Measurements from ENCODE around the gene C10orf71.

The C10orf71 gene

DNA sequence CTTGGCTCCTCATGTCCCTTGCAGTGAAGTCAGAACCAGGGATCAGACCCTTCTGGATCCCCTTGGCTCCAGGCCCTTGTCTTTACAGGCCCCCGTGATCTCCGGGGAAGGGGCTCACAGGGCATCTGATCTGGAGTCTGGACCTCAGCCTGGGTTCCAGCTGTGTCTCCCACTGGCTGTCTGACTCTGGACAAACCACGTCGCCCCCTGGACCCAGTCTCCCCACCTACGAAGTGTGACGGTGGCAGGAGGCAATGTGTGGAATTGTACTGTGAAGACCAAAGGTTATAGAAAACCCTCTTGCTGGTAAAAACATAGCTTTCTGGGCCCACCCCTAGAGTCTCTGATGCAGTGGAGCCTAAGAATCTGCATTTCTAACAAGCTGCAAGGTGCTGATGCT lies 15.5 kb upstream of the C10orf71 start:
- ChIA-PET POLR2A (no interaction called here), CTCF (no interaction called here)
- TF ChIP-seq, protein P1, sequence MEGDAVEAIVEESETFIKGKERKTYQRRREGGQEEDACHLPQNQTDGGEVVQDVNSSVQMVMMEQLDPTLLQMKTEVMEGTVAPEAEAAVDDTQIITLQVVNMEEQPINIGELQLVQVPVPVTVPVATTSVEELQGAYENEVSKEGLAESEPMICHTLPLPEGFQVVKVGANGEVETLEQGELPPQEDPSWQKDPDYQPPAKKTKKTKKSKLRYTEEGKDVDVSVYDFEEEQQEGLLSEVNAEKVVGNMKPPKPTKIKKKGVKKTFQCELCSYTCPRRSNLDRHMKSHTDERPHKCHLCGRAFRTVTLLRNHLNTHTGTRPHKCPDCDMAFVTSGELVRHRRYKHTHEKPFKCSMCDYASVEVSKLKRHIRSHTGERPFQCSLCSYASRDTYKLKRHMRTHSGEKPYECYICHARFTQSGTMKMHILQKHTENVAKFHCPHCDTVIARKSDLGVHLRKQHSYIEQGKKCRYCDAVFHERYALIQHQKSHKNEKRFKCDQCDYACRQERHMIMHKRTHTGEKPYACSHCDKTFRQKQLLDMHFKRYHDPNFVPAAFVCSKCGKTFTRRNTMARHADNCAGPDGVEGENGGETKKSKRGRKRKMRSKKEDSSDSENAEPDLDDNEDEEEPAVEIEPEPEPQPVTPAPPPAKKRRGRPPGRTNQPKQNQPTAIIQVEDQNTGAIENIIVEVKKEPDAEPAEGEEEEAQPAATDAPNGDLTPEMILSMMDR (IDR thresholded peaks at IDR 0.05; ENCODE audit: control extremely low read depth, extremely low read depth, low read depth, missing control alignments), result no peak
- DNase-seq (ENCODE audit: extremely low spot score), result no peak

DNA sequence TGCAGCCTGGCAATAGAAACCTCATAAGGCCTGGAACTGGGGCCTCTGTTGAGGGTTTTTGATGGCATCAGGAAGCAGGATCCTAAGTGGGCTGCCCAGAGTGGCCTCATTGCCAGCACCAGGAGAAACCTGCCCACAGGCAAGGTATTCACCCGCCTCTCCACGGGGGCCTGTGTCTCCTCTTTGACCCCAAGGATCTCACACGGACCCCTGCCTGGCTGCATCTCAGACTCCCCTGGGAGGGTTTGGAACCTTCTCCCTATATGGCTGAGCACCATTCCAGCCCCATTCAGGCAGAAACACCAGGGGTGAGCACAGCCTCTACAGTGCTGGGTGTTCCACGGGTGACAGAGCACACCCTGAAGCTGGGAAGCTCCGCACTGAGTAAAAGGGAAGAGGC lies 14.6 kb upstream of the C10orf71 start:
- CTCF ChIA-PET, result no interaction called here
- no peak for DNase-seq (ENCODE audit: extremely low spot score)
- TF ChIP-seq, protein P1 (IDR thresholded peaks at IDR 0.05; ENCODE audit: control extremely low read depth, extremely low read depth, low read depth, missing control alignments), result no peak
- POLR2A ChIA-PET, result no interaction called here

DNA sequence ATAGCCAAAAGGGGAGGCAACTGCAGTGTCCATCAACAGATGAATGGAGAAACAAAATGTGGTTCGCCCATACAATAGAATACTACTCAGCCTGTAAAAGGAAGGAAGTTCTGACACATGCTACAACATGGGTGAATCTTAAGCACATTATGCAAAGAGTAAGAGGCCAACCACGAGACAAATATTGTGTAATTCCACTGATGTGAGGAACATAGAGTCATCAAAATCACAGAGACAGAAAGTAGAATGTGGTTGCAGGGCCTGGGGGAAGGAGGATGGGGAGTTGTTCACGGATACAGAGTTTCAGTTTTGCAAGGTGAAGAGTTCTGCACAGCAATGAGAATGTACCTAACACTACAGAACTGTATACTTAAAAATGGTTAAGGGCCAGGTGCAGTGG lies 13.7 kb upstream of the C10orf71 start:
- ChIA-PET CTCF (interaction anchor here (1.0 kb wide), 1 partner anchor 11 kb away, joined by 3 read pairs; no protein-coding TSS in a partner anchor), POLR2A (no interaction called here)
- no peak for DNase-seq (ENCODE audit: extremely low spot score)
- TF ChIP-seq, protein P1 (IDR thresholded peaks at IDR 0.05; ENCODE audit: control extremely low read depth, extremely low read depth, low read depth, missing control alignments), result no peak

- no peak for DNase-seq (ENCODE audit: extremely low spot score)
- TF ChIP-seq, protein P1 (IDR thresholded peaks at IDR 0.05; ENCODE audit: control extremely low read depth, extremely low read depth, low read depth, missing control alignments), result no peak
These were observed 12.3 kb upstream of the C10orf71 start for GRCh38 chr10:49286686-49287085.

GRCh38 chr10:49287689-49288340 lies 11.2 kb upstream of the C10orf71 start:
- CTCF ChIA-PET, result no interaction called here
- TF ChIP-seq, protein P1 (IDR thresholded peaks at IDR 0.05; ENCODE audit: control extremely low read depth, extremely low read depth, low read depth, missing control alignments), result no peak
- POLR2A ChIA-PET, result no interaction called here
- no peak for DNase-seq (ENCODE audit: extremely low spot score)

More at GRCh38 chr10:49286686-49287085, 12.3 kb upstream of the C10orf71 start:
- ChIA-PET CTCF (no interaction called here), POLR2A (no interaction called here)

GRCh38 chr10:49288341-49289065 lies 10.5 kb upstream of the C10orf71 start:
- POLR2A ChIA-PET, result no interaction called here
- CTCF ChIA-PET, result no interaction called here
- TF ChIP-seq, protein P1 (IDR thresholded peaks at IDR 0.05; ENCODE audit: control extremely low read depth, extremely low read depth, low read depth, missing control alignments), result no peak
- no peak for DNase-seq (ENCODE audit: extremely low spot score)

Data from GM10248 (cell line).